GM23338 (cell line): Measurements from ENCODE around the gene IL22RA1. TPM values are rescaled to one million over a fixed set of nuclear protein-coding genes. Genes with fewer than 3 reads are reported as not detected.

Experiments
- ATAC-seq: fragments of 200-7000 bp; cut with Tn5 transposase; 3 replicates; pipeline ENCODE4 v1.9.1; 2020
- DNase-seq: peaks from one replicate; pipeline ENCODE4 v3.0.0-alpha.2; 2015; ENCODE audit warnings: low spot score
- H2AFZ ChIP-seq: fragments of 200-600 bp; sonication (generic); 2 replicates; pipeline ENCODE4 v1.8.0; 2016; ENCODE audit warnings: antibody characterized with exemption, mild to moderate bottlenecking, moderate library complexity
- H3F3A ChIP-seq: fragments of 200-600 bp; sonication (generic); replicated peaks from 2 replicates; pipeline ENCODE4 v1.8.0; 2017; ENCODE audit warnings: antibody characterized with exemption, mixed run types, low read depth
- H3K27ac ChIP-seq: fragments of 200-600 bp; sonication (generic); 2 replicates; pipeline ENCODE4 v1.6.1; 2016; ENCODE audit warnings: low read depth
- H3K27me3 ChIP-seq: fragments of 200-600 bp; sonication (generic); 2 replicates; pipeline ENCODE4 v1.8.0; 2016; ENCODE audit warnings: mild to moderate bottlenecking, mixed run types, moderate library complexity; ENCODE audit not compliant: insufficient read depth
- H3K36me3 ChIP-seq: fragments of 200-600 bp; sonication (generic); 2 replicates; pipeline ENCODE4 v1.8.0; 2016; ENCODE audit warnings: mild to moderate bottlenecking; ENCODE audit not compliant: insufficient read depth
- H3K4me1 ChIP-seq: fragments of 200-600 bp; sonication (generic); 2 replicates; pipeline ENCODE4 v1.8.0; 2016; ENCODE audit warnings: mild to moderate bottlenecking, moderate library complexity; ENCODE audit not compliant: insufficient read depth
- H3K4me2 ChIP-seq: fragments of 200-600 bp; sonication (generic); 2 replicates; pipeline ENCODE4 v1.7.1; 2017; ENCODE audit warnings: mixed run types
- H3K4me3 ChIP-seq: fragments of 200-600 bp; sonication (generic); 2 replicates; pipeline ENCODE4 v1.6.1; 2016; ENCODE audit warnings: mixed run types
- H3K79me2 ChIP-seq: fragments of 200-600 bp; sonication (generic); replicated peaks from 2 replicates; pipeline ENCODE4 v1.8.0; 2017; ENCODE audit warnings: mild to moderate bottlenecking; ENCODE audit not compliant: insufficient read depth
- H3K9me2 ChIP-seq: fragments of 200-600 bp; sonication (generic); 2 replicates; pipeline ENCODE4 v1.8.0; 2017; ENCODE audit not compliant: insufficient read depth
- H4K20me1 ChIP-seq: fragments of 200-600 bp; sonication (generic); replicated peaks from 2 replicates; pipeline ENCODE4 v1.8.0; 2017; ENCODE audit warnings: mild to moderate bottlenecking; ENCODE audit not compliant: insufficient read depth
- H3K27ac Mint-ChIP-seq: 2 replicates; pipeline ENCODE4 v1.8.0; 2020; ENCODE audit warnings: inconsistent platforms, mild to moderate bottlenecking, moderate library complexity, mixed read lengths
- H3K27me3 Mint-ChIP-seq: 3 replicates; pipeline ENCODE4 v1.8.0; 2022; ENCODE audit warnings: low read depth, mild to moderate bottlenecking, moderate library complexity, mixed read lengths, inconsistent platforms; ENCODE audit not compliant: insufficient read depth, poor library complexity
- H3K36me3 Mint-ChIP-seq: 3 replicates; pipeline ENCODE4 v1.8.0; 2021; ENCODE audit warnings: low read depth, mild to moderate bottlenecking, inconsistent platforms, moderate library complexity, mixed read lengths
- H3K4me1 Mint-ChIP-seq: 3 replicates; pipeline ENCODE4 v1.8.0; 2020; ENCODE audit warnings: mild to moderate bottlenecking, inconsistent platforms, mixed read lengths
- H3K4me3 Mint-ChIP-seq: 3 replicates; pipeline ENCODE4 v1.8.0; 2021; ENCODE audit warnings: moderate library complexity, mild to moderate bottlenecking, inconsistent platforms, mixed read lengths
- H3K9me3 Mint-ChIP-seq: 3 replicates; pipeline ENCODE4 v1.8.0; 2020; ENCODE audit warnings: moderate library complexity, mild to moderate bottlenecking, inconsistent platforms, mixed read lengths
- CREB1 ChIP-seq: fragments of 250-450 bp; sonication (Bioruptor Pico); IDR thresholded peaks from 2 replicates; pipeline ENCODE4 v1.5.0; 2020; ENCODE audit warnings: low read depth, mild to moderate bottlenecking, moderate library complexity
- CTCF ChIP-seq, 2 experiments: fragments of 200-600 bp in 1 of 2; sonication (generic) in 1 of 2; conservative IDR thresholded peaks; 2 replicates each; pipeline versions ENCODE4 v1.5.1 to v1.6.1; 2016 to 2017; ENCODE audit warnings: antibody characterized with exemption in 2 of 2, low read depth in 2 of 2, mild to moderate bottlenecking in 2 of 2, moderate library complexity in 1 of 2
- ETS1 ChIP-seq: IDR thresholded peaks from 2 replicates; pipeline ENCODE4 v1.6.1; 2016; ENCODE audit warnings: antibody characterized with exemption
- EZH2 ChIP-seq: fragments of 200-600 bp; sonication (generic); IDR thresholded peaks from one replicate; pipeline ENCODE4 v1.8.0; 2017; ENCODE audit warnings: antibody characterized with exemption, mild to moderate bottlenecking, low read depth; ENCODE audit not compliant: unreplicated experiment
- EZH2phosphoT487 ChIP-seq: fragments of 200-600 bp; sonication (generic); IDR thresholded peaks from one replicate; pipeline ENCODE4 v1.8.1; 2018; ENCODE audit warnings: antibody characterized with exemption; ENCODE audit not compliant: unreplicated experiment
- JUNB ChIP-seq: IDR thresholded peaks from one replicate; pipeline ENCODE4 v1.6.1; 2016; ENCODE audit warnings: antibody characterized with exemption; ENCODE audit not compliant: unreplicated experiment
- NANOG ChIP-seq: IDR thresholded peaks from 2 replicates; pipeline ENCODE4 v1.6.1; 2016; ENCODE audit warnings: antibody characterized with exemption, borderline replicate concordance
- REST ChIP-seq: IDR thresholded peaks from one replicate; pipeline ENCODE4 v1.6.1; 2018; ENCODE audit warnings: antibody characterized with exemption; ENCODE audit not compliant: unreplicated experiment
- STAT1 ChIP-seq: IDR thresholded peaks from one replicate; pipeline ENCODE4 v1.6.1; 2016; ENCODE audit warnings: antibody characterized with exemption; ENCODE audit not compliant: unreplicated experiment
- ZNF114 ChIP-seq: fragments of 250-450 bp; sonication (Bioruptor Pico); IDR thresholded peaks from 2 replicates; pipeline ENCODE4 v1.5.0; 2020; ENCODE audit warnings: mild to moderate bottlenecking, moderate library complexity
- ZNF331 ChIP-seq: fragments of 250-450 bp; sonication (Bioruptor Pico); IDR thresholded peaks from 2 replicates; pipeline ENCODE4 v1.5.0; 2020; ENCODE audit warnings: low read depth, mild to moderate bottlenecking, moderate library complexity
- ZNF462 ChIP-seq: fragments of 250-450 bp; sonication (Bioruptor Pico); IDR thresholded peaks from 2 replicates; pipeline ENCODE4 v1.5.0; 2020; ENCODE audit warnings: mild to moderate bottlenecking, moderate library complexity
- polyA plus RNA-seq: library from polyadenylated mRNA; unstranded; fragments of >200 nt; fragmentation: Nextera tagmentation; extraction: Ambion mirVana; gene quantifications from 2 replicates; pipeline ENCODE4 v1.2.1, GENCODE V29; 2016
- total RNA-seq: library from RNA; depleted of rRNA; stranded (reverse); fragments of >200 nt; shearing (Covaris generic); gene quantifications from 2 replicates; pipeline ENCODE4 v1.2.3, GENCODE V29; 2014

IL22RA1 gene
- total and polyA plus RNA-seq, 2 experiments from 2014 or later: 0.11 to 0.28 TPM

GRCh38 chr1:24164004-24164403 lies 21.1 kb upstream of the IL22RA1 start (continued):
- TF ChIP-seq ZNF462 (no peak), ZNF114 (CRISPR knock-in tag) (no peak), STAT1 (no peak), JUNB (no peak)

- Histone ChIP-seq H3K27ac (no peak overlapping the region), H3K4me2 (no peak overlapping the region), H3K27me3 (no peaks in the 10 kb centered on the region), H4K20me1 (no peaks in the 10 kb centered on the region; the same call in 1 of the 2 replicates), H2AFZ (no peak overlapping the region), H3K4me3 (no peak overlapping the region), H3K9me2 (no peaks in the 10 kb centered on the region), H3K4me1 (no peaks in the 10 kb centered on the region), H3K36me3 (peaks cover 3% of the 10 kb centered on the region; the same call in 1 of the 2 replicates), H3F3A (no peaks in the 10 kb centered on the region), H3K79me2 (no peaks in the 10 kb centered on the region)
- Mint-ChIP-seq H3K4me3 (no peak overlapping the region; the same call in 2 of the 3 replicates), H3K27me3 (peaks cover 4% of the 10 kb centered on the region), H3K36me3 (peaks cover 23% of the 10 kb centered on the region), H3K4me1 (no peaks in the 10 kb centered on the region; the same call in 2 of the 3 replicates), H3K9me3 (no peaks in the 10 kb centered on the region; the same call in 2 of the 3 replicates), H3K27ac (peak overlapping the region; percentile 49; the same call in 1 of the 2 replicates)
- ATAC-seq (no peak), DNase-seq (no peak)
- TF ChIP-seq CREB1 (no peak), ETS1 (no peak), EZH2 (no peak), REST (no peak), CTCF (conservative IDR thresholded peaks at IDR 0.05; ENCODE audit: low read depth in 2 of 2) (no peak), NANOG (no peak), ZNF331 (no peak), EZH2phosphoT487 (no peak), JUNB (no peak)
These were observed 19.3 kb upstream of the IL22RA1 start for GRCh38 chr1:24162201-24162600.
